ENCODE results near the gene SUGCT. TPM values are rescaled to one million over a fixed set of nuclear protein-coding genes. Genes with fewer than 3 reads are reported as not detected.

Gene SUGCT
- total and polyA plus RNA-seq, 2 of the 8 experiments (the other 6 are each of a cell fraction or from before 2014, with no cell fraction given): 2.8 to 5.4 TPM

GRCh38 chr7:40782836-40783235 lies 648.0 kb downstream of the SUGCT start (continued):
- no peak for TF ChIP-seq RFX5 (IDR thresholded peaks at IDR 0.05; ENCODE audit: borderline replicate concordance, low read depth, low read length)
